HG03457 (cell line): ENCODE data around the gene RERE.

Experiments used
- ATAC-seq: cut with Tn5 transposase; IDR thresholded peaks from one replicate; pipeline ENCODE4 v1.9.1; 2021; ENCODE audit warnings: moderate number of reproducible peaks; ENCODE audit not compliant: unreplicated experiment

RERE gene

GRCh38 chr1:8418301-8418700 lies 399.1 kb downstream of the RERE start:
- ATAC-seq: no peak

- ATAC-seq: no peak
Measured at GRCh38 chr1:8417625-8418024, 399.8 kb downstream of the RERE start.

GRCh38 chr1:8416881-8417280 lies 400.6 kb downstream of the RERE start:
- no peak for ATAC-seq

GRCh38 chr1:8415526-8416278 lies 401.7 kb downstream of the RERE start:
- no peak for ATAC-seq

GRCh38 chr1:8412183-8412831 lies 405.1 kb downstream of the RERE start:
- ATAC-seq: no peak

GRCh38 chr1:8411803-8412182 lies 405.6 kb downstream of the RERE start:
- no peak for ATAC-seq

- no peak for ATAC-seq
Measured at GRCh38 chr1:8410791-8411190, 406.6 kb downstream of the RERE start.

GRCh38 chr1:8409606-8410005 lies 407.8 kb downstream of the RERE start:
- ATAC-seq: no peak

- ATAC-seq: no peak
Measured at GRCh38 chr1:8409106-8409505, 408.3 kb downstream of the RERE start.

GRCh38 chr1:8408151-8408839 lies 409.1 kb downstream of the RERE start:
- no peak for ATAC-seq

GRCh38 chr1:8407652-8408051 lies 409.8 kb downstream of the RERE start:
- no peak for ATAC-seq

- no peak for ATAC-seq
Measured at GRCh38 chr1:8406960-8407359, 410.5 kb downstream of the RERE start.

GRCh38 chr1:8406011-8406410 lies 411.4 kb downstream of the RERE start:
- ATAC-seq: no peak

- ATAC-seq: no peak
Measured at GRCh38 chr1:8404460-8405370, 412.7 kb downstream of the RERE start.

- ATAC-seq: no peak
Measured at GRCh38 chr1:8402109-8402710, 415.2 kb downstream of the RERE start.

- no peak for ATAC-seq
Measured at GRCh38 chr1:8398677-8399076, 418.8 kb downstream of the RERE start.

GRCh38 chr1:8398086-8398485 lies 419.4 kb downstream of the RERE start:
- no peak for ATAC-seq

GRCh38 chr1:8397511-8397910 lies 419.9 kb downstream of the RERE start:
- ATAC-seq: peak; percentile 36

GRCh38 chr1:8396786-8397406 lies 420.5 kb downstream of the RERE start:
- ATAC-seq: peak; percentile 42

GRCh38 chr1:8396083-8396785 lies 421.2 kb downstream of the RERE start:
- ATAC-seq: no peak
